ENCODE data around the gene DNAH12.
"Not testable (repeated sequence)": the region's sequence is repeated elsewhere in the genome, so short reads cannot be mapped to it uniquely, and the experiment has no call there.

DNAH12 gene

GRCh38 chr3:57397175-57398026 lies 146.7 kb downstream of the DNAH12 start:
- DNase-seq = peak; percentile 1 to 66

GRCh38 chr3:57393977-57394376 lies 150.2 kb downstream of the DNAH12 start:
- no peak for DNase-seq

- DNase-seq = no peak
These were observed 152.4 kb downstream of the DNAH12 start for GRCh38 chr3:57391767-57392166.

- DNase-seq = no peak
These were observed 154.9 kb downstream of the DNAH12 start for GRCh38 chr3:57389271-57389670.

- DNase-seq = no peak
These were observed 157.8 kb downstream of the DNAH12 start for GRCh38 chr3:57386307-57386706.

GRCh38 chr3:57385498-57385897 lies 158.6 kb downstream of the DNAH12 start:
- DNase-seq = no peak

GRCh38 chr3:57383838-57384237 lies 160.3 kb downstream of the DNAH12 start:
- no peak for DNase-seq

GRCh38 chr3:57383406-57383805 lies 160.7 kb downstream of the DNAH12 start:
- no peak for DNase-seq

GRCh38 chr3:57382933-57383332 lies 161.2 kb downstream of the DNAH12 start:
- DNase-seq = no peak

GRCh38 chr3:57370341-57370740 lies 173.8 kb downstream of the DNAH12 start:
- DNase-seq = no peak

GRCh38 chr3:57365089-57365488 lies 179.1 kb downstream of the DNAH12 start:
- DNase-seq = not testable (repeated sequence)

- DNase-seq = not testable (repeated sequence)
These were observed 187.9 kb downstream of the DNAH12 start for GRCh38 chr3:57356275-57356674.

- DNase-seq = no peak
These were observed 189.4 kb downstream of the DNAH12 start for GRCh38 chr3:57354768-57355167.

- no peak for DNase-seq
These were observed 193.9 kb downstream of the DNAH12 start for GRCh38 chr3:57350271-57350670.

GRCh38 chr3:57339071-57339642 lies 205.0 kb downstream of the DNAH12 start:
- DNase-seq = not testable (repeated sequence)

GRCh38 chr3:57338272-57339070 lies 205.7 kb downstream of the DNAH12 start:
- DNase-seq = not testable (repeated sequence)

- DNase-seq = no peak
These were observed 208.7 kb downstream of the DNAH12 start for GRCh38 chr3:57335283-57335938.

GRCh38 chr3:57331078-57331610 lies 213.0 kb downstream of the DNAH12 start:
- no peak for DNase-seq

- DNase-seq = not testable (repeated sequence)
These were observed 217.6 kb downstream of the DNAH12 start for GRCh38 chr3:57326498-57326897.

GRCh38 chr3:57314204-57314603 lies 229.9 kb downstream of the DNAH12 start:
- no peak for DNase-seq

- DNase-seq = no peak
These were observed 234.3 kb downstream of the DNAH12 start for GRCh38 chr3:57309769-57310360.

GRCh38 chr3:57303520-57303919 lies 240.6 kb downstream of the DNAH12 start:
- DNase-seq = not testable (repeated sequence)
